GM18861 (cell line): ENCODE data around the gene EPN2.

Source experiments
- ATAC-seq: cut with Tn5 transposase; IDR thresholded peaks from one replicate; pipeline ENCODE4 v1.9.1; 2021; ENCODE audit not compliant: unreplicated experiment

The EPN2 gene

DNA sequence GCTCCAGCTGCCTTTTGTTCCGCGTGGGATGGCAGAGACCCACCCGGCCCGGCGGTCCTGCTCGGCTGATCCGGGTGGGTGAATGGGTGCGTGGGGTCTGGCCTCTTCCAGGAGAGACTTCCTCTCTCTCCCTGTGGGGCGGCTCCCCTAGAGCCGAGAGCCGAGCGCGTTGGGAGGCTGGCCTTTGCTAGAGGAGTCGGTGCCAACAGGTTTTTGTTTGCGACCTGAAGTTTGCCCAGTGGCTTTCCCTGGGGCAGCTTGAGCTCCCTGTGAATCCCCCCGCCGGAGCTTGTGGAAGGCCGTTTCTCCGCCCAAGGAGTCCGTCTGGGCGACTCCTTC is 970 bp downstream of the EPN2 start:
- no peak for ATAC-seq

GRCh38 chr17:19239544-19239943 is 2.4 kb downstream of the EPN2 start:
- no peak for ATAC-seq

DNA sequence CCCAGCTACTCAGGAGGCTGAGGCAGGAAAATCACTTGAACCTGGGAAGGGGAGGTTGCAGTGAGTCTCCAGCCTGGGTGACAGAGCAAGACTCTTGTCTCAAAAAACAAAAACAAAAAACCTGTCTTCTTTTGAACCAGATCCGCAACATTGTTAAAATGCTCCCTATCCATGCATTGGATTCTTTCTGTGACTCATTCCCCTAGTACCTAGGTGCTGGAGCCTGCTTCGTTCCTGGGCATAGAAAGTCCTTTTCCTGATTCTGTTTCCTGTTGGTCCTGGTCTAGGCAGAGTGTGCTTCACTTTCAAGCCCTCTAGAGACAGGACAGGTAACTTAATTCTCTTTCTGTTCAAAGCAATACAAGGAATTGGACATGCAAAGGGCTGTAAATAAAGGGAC is 5.2 kb downstream of the EPN2 start:
- ATAC-seq: no peak

DNA sequence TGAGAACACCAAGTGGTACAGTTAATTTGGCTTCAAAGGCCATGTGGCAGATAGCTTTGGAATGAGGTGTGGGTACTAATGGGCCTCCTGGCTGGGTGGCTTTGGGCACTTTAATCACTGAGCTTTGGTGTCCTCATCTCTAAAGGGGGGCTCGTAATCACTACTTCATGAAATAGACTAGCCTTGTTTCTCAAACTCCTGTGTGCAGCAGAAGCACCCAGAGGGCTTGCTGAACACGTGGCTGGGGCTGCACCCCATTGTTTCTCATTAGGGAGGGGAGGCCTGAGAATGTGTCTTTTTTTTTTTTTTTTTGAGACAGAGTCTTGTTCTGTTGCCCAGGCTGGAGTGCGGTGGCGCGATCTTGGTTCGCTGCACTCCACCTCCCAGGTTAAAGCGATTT is 5.8 kb downstream of the EPN2 start:
- ATAC-seq: no peak

DNA sequence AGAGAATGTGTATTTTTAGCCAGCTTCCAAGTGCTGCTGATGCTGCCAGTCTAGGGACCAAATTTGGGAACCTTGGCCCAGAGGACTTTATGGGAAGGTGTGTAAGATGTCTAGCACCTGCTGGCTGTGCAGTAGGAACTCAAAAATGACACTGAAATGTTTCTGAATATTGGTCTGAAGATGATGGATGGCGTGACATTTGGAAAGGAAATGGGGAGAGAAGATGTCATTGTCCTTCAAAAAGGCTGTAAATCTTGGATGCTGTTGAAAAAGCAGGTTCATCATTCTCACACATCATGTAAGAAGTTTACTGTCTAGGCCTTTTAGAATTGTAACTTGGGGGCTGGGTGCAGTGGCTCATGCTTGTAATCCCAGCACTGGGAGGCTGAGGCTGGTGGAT is 6.7 kb downstream of the EPN2 start:
- no peak for ATAC-seq

- no peak for ATAC-seq
Observed at GRCh38 chr17:19244357-19244756, 7.2 kb downstream of the EPN2 start.

- no peak for ATAC-seq
Observed at GRCh38 chr17:19244781-19245180, 7.6 kb downstream of the EPN2 start.

- ATAC-seq: no peak
Observed at GRCh38 chr17:19247473-19247872, 10.3 kb downstream of the EPN2 start.

DNA sequence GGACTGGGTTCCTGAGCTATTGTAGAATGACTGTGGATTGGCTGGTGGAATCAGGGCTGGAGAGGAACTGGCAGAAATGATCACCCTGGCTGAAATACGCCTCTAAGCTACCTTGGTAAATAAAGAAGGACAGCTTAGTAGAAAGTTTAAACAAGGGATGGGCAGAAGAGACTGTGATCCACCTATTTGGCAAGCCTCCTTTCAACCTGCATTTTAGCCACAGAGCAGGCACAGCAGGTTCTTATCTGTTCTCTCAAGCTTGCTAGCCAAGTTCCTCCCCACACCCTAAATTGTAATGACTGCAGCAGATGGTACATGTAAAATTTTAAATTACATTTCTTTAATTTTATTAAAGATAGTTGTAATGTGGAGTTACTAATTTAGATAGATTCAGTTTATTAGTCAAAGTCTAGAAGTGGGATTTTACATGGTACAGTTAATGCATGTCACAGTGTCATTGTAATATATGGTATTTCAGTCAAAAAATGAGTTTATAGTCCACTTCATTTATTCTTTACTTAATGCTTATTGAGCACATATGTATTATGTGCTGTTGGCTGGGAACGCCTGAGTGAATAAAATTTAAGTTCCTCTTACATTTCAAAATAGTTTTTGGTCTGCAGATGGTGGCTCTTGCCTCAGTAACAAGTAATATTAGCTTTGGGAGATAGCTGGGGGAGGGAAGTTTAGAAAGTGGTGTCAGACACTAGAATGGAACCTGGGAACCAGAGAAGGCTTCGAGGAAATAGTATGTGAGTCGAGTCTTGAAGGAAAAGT is 11.2 kb downstream of the EPN2 start:
- no peak for ATAC-seq

GRCh38 chr17:19248928-19249574 is 11.9 kb downstream of the EPN2 start:
- no peak for ATAC-seq

DNA sequence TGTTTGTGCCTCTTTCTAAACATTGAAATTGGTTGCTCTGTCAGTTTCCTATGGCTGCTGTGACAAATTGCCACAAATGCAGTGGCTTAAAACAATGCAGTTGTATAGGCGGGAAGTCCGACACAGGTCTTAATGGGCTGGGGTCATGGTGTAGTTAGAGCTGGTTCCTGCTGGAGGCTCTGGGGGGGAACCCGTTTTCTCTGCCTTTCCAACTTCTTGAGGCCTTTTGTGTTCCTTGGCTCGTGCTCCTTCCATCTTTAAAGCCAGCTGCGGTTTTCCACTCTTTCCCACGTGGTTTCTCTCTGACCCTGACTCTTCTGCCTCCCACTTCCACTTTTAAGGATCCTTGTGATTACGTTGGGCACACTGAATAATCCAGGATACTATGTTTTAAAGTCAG is 12.5 kb downstream of the EPN2 start:
- ATAC-seq: no peak

DNA sequence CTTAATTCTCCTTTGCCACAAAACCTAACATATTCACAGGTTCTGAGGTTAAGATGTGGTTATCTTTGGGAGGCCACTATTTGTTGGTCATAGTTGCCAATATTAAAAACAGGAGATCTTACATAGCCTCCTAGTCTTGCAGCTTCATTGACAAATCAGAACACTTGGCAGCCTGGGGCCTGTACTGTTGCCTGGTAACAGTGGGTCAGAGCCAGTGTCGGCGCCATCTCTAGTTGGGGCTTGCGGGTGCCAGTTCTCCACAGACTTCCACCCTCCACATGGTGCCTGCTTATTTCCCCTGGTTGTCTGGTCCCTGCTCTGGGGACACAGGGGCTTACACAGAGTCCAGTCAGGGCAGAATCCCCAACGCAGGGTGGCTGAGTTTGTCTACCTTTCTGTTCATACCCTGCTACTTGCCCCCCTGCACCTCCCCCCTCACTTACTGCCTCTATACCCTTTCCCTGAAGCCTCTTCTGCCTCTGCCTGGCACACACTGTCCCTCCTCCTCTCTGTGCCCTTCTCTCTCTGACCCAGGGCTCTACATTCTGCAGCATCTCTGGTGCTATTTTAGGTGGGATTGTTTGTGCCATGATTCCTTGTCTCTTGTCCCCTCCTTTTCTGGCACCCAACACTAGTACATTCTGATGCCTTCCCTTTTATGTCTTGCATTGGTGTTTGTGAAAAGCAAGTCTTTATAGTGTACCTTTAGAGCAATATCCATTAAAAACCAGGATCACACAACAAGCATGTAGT is 13.4 kb downstream of the EPN2 start:
- ATAC-seq: no peak

DNA sequence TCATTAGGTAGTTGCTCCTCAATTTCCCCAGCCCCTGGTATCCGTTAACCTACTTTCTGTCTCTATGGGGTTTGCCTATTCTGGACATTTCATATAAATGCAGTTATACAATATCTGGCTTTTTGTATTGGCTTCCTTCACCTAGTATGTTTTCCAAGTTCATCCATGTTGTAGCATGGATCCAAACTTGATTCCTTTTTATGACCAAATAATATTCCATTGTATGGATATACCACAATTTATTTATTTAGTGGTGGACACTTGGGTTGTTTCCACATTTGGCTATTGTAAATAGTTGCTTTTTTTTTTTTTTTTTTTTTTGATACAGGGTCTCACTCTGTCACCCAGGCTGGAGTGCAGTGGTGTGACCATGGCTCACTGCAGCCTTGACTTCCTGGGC is 15.9 kb downstream of the EPN2 start:
- ATAC-seq: no peak

DNA sequence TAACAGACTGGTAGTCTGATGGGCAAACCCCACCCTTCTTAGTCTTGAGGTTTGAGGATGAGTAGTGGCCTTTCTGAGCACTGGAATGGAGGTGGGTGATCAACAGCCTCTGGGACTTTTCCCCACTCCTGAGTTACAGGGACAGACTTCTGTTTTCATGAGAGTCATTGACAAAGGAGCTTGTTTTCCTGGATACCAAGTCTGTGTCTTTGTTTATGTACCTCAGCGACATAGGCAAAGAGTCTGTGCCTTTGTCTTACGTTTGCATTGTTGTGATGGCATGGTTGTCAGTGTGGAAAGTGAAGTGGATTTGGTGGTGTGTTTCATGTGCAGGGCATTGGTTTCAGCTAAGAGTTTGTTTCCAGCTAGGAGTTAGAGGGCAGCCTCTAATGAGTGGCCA is 17.5 kb downstream of the EPN2 start:
- ATAC-seq: no peak

DNA sequence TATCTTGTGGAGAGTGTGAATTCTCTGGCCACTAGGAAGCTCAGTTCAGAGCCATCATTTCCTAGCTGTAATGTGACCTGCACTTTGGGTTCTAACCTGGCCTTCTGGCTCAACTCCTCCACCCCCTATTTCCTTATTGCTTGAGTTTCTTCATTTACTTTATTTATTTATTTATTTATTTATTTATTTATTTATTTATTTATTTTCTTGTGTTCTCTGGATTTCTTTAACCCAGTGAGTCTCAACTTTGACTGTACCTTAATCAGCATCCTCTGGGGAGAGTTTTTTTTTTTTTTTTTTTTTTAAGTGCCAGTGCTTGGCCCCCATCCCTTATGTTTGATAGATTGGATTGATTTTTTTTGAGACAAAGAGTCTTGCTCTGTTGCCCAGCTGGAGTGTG is 18.1 kb downstream of the EPN2 start:
- ATAC-seq: no peak

- ATAC-seq: no peak
Observed at GRCh38 chr17:19258371-19258770, 21.2 kb downstream of the EPN2 start.

DNA sequence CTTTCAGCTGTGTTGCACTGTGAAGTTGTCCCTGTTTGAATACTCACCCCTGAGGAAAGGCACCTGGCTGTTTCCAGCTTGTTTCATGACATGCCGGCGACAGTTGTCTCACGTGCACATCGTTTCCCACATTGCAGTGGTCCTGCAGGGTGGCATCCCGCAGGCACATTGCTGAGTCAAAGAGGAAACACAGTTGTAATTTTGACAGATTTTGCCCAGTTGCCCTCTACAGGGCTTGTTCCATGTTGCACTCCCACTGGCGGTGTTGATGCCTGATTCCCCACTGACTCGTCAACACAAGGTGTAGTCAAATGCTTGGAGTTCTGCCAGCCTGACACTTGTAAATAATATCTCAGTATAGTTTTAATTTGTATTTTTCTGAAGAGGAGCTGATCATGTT is 23.8 kb downstream of the EPN2 start:
- no peak for ATAC-seq

DNA sequence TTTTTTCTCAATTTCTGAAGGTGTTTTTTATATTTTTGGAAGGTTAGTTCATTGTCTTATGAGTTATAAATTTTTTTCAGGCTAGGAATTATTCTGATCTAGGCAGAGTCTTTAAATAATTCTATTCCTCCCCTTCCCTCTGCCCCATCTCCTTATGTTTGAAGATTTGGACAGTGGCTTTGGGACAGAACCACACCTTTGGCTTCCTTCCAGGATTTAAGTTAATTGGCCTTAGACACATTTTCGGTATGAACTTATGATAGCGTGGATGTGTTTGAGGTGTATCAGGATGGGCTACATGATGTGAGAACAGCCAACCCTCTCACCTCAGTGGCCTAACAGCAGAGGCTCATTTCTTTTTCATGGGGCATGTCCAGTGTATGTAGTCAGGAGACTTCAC is 24.3 kb downstream of the EPN2 start:
- no peak for ATAC-seq

DNA sequence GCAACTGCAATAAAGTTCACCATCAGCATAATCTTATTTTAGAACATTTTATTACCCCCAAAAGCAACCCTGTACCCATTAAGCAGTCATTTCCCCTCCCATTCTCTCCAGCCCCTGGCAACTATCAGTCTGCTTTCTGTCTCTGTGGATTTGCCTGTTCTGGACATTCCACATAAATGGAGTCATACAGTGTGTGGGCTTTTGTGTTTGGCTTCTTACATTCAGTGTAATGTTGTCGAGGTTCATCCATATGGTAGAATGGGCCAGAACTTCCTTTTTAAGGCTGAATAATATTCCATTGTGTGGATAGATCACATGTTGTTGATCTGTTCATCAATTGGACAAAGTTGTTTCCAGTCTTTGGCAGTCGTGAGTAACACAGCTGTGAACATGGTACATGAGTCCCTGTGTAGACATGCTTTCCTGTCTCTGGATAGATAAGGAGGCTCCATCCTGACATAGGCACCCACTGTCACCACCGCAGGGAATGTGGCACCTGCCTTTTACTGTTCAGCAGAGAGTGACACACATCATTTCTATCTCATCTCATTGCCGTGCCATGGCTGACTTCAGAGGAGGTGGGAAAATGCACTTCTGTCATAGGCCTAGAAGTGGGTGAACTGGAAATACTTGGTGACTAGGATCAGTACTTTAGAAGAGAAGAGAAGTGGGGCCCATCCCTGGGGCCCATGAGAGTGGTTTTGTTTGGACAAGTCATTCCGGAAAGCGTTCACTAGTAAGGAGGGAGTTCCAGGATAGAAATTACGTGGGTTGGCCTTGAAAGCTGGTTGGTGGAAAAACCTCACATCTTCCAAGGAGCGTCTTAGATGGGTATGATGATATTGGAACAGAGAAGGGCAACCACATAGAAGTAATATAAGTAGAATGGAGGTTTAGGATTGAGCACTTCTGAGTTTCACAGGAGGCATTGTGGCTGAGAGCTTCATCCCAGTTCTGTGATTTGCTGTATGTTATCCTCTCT is 25.8 kb downstream of the EPN2 start:
- no peak for ATAC-seq

DNA sequence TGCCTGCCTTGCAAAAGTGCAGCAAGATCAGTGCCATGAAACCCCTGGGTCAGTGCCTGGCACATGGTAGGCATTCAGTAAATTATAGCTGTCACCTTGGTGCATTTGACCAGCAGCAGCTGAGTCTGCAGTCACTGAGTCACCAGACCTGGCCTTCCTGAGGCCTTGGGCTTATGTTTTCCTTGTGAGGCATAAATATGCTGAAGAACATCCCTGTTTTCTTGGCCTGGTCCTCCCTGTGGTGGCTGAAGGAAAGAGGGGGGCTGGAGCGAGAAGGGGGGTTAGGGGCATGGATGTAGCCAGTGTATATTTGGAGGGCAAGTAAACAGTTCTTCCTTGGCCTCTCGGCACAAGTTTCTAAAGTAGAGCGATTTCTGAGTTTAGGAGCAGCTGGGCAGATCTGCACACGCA is 26.5 kb downstream of the EPN2 start:
- no peak for ATAC-seq

DNA sequence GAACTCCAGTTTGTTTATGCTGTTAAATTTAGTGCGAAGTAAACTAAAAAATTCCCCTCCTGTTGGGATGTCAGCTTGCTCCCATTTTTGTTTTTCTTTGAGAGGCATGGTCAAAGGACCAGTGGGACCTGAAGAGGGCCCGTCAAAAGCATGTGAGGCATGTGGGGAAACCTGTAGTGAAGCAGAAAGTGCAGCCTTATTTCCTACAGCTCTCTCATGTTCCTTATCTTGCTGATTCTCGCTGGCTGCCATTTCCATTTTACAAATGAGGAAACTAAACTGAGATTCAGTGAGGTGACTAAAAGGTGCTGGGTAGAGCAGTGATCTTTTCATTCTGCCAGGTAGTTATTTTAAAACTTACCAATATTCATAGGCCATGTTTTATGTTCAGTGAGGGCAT is 27.1 kb downstream of the EPN2 start:
- ATAC-seq: no peak
